Right ventricle myocardium superior (tissue), 1 donor: ENCODE measurements around the gene PPP6R2. TPM values are rescaled to one million over a fixed set of nuclear protein-coding genes. Genes with fewer than 3 reads are reported as not detected.

Source experiments
- ATAC-seq: fragments of 200-7000 bp; cut with Tn5 transposase; one replicate; pipeline ENCODE4 v1.9.1; 2020; ENCODE audit warnings: mild to moderate bottlenecking; ENCODE audit not compliant: poor library complexity
- DNase-seq: peaks from one replicate; pipeline ENCODE4 v3.0.0-alpha.2; 2020
- intact Hi-C: fragments of 100-400 bp; cut with DNase I; formaldehyde crosslinking; loops from one replicate; pipeline ENCODE4 v1.11.2; 2022
- total RNA-seq: library from RNA; stranded (reverse); fragmentation: NEBNext Ultra II Directional; extraction: Animal tissue kit (Norgen Biotek cat#: 25700); gene quantifications from one replicate; pipeline ENCODE4 v1.2.1, GENCODE V29; 2021
- donor health status: DM: no; HTN: yes; CAD: no; lungs with severe emphysema.

Gene PPP6R2
- total RNA-seq, 1 donor from 2014 or later, result 40.4 TPM

- DNase-seq (peak; percentile 30), ATAC-seq (no peak)
- intact Hi-C loops, result no loop called here
Observed at GRCh38 chr22:50436015-50436830, 93.1 kb downstream of the PPP6R2 start.

- DNase-seq (peak; percentile 19), ATAC-seq (no peak)
- intact Hi-C loops, result no loop called here
Observed at GRCh38 chr22:50436841-50437341, 93.8 kb downstream of the PPP6R2 start.

DNA sequence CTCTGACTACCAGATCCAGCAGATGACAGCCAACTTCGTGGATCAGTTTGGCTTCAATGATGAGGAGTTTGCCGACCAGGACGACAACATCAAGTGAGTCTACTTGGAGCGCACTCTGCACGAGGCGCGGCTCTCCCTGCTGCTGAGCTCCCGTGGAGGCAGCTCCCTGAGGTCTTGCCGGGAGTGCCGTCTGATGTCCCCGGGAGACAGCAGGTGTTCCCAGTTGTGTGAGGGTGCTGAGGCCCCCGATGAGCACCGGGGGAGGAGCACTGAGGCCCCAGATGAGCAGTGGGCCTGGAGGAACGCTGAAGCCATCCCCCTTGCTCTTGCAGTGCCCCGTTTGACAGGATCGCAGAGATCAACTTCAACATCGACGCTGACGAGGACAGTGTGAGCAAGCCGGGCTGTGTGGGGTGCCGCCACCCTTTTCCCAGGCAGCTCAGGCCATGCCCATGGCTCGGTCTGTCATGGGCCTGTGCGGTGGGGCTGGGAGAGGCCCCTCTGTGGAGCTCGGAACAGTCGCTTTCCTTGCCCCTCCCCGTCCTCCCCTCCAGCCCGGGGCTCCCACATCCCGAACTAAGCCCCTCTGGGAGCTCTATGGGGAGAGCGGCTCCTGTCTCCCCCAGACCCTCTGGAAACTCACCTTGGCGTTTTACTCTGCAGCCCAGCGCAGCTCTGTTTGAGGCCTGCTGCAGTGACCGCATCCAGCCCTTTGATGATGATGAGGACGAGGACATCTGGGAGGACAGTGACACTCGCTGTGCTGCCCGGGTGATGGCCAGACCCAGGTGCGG is 94.6 kb downstream of the PPP6R2 start:
- ATAC-seq (no peak), DNase-seq (peak; percentile 22)
- intact Hi-C loops, result no loop called here

DNA sequence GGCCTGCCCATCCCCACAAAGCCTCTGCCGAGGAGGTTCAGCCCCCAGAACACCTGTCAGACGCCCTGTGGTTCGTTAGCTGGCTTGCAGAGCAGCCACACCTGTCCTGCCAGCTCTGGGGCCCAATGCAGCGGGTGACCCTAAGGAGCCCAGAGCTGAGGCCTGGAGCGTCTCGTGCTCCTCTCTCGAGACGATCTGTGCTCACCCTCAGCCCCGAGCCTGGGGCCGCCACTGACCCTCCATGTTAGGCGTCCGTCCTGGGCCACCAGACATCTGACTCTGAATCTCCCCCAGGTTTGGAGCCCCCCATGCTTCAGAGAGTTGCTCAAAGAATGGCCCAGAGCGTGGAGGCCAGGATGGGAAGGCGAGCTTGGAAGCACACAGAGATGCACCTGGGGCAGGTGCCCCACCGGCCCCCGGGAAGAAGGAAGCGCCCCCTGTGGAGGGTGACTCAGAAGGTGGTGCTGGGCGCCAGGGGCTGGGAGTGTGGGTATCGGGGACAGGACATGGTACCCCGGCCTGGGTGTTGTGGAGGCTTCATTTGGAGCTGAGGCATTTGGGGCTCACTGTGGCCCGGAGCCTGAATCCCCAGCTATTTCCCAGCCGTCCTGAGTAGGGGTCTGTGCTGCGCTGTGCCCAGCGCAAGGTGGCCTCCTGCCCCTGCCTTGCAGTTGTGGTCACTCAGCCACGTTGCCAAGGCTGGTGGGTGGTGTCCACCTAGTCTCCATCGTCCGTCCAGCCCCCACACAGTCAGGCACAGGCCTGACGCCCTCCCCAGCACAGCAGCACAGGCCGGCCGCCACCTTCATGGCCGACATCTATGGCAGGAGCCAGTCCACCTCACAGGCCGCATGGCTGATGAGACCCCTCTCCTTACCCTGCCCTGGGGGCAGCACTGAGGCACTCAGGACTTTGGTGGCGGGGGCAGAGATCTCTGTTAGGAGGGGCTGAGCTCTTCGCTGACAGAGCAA is 95.5 kb downstream of the PPP6R2 start:
- ATAC-seq, result no peak
- intact Hi-C loops, result no loop called here
- DNase-seq, result peak; percentile 24

GRCh38 chr22:50439314-50439870 is 96.3 kb downstream of the PPP6R2 start:
- intact Hi-C loops, result no loop called here
- DNase-seq (peak; percentile 30), ATAC-seq (no peak)

DNA sequence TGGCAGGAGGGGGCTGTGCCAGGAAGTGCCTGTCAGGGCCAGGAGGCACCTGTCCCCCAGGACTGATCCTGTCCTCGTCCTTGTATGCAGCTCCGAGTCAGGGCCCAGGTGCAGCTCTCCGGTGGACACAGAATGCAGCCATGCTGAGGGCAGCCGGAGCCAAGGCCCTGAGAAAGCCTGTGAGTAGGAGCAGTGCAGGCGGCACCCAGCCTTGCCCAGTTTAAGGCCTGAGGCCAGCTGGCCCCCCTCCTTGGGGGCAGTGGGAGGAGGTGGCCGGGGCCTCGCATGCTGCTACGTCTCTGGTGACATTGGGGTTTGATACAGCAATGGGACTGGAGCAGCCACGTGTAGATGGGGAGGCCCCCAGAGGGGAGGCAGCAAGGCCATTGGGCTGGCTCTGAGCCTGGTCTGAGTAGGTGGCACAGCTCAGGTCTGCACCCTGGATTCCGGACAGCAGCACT is 96.8 kb downstream of the PPP6R2 start:
- no peak for ATAC-seq
- DNase-seq, result peak; percentile 24
- intact Hi-C loops, result no loop called here

GRCh38 chr22:50440544-50441249 is 97.6 kb downstream of the PPP6R2 start:
- intact Hi-C loops, result no loop called here
- DNase-seq, result no peak

DNA sequence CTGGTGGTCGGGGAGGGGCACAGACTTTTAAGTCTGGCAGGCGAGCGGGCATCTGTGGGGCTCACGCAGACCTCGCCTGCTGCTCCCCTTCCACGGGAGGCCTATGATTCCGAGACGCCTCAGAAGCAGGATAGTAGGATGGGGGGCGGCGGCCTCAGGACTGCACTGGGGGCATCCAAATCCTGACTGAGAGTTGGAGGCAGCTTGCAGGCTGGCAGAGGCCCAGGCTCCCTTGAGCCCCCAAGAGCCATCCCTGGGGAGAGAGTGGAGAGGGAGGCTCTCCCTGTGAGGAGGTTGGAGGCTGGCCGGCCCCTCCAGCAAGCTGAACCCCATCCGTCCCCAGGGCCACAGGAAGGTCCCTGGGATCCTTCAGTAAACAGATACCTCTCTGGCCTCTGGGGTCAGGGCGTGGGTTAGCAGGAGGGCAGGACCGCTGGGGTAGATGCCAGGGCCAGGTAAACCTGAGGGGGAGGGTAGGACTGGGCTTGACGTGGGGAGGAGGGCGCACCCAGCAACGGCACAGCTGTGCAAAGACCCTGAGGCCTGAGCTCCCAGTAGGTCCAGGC is 98.4 kb downstream of the PPP6R2 start:
- ATAC-seq, result no peak
- DNase-seq, result no peak
- intact Hi-C loops, result no loop called here

More at GRCh38 chr22:50440544-50441249, 97.6 kb downstream of the PPP6R2 start:
- ATAC-seq, result no peak

- DNase-seq, result no peak
- ATAC-seq, result no peak
- intact Hi-C loops, result no loop called here
Observed at GRCh38 chr22:50443197-50443596, 100.1 kb downstream of the PPP6R2 start.

GRCh38 chr22:50443801-50444625 is 100.9 kb downstream of the PPP6R2 start:
- intact Hi-C loops, result no loop called here
- DNase-seq (no peak), ATAC-seq (peak; percentile 3)

- intact Hi-C loops, result no loop called here
- no peak for ATAC-seq
- DNase-seq, result no peak
Observed at GRCh38 chr22:50444663-50445062, 101.5 kb downstream of the PPP6R2 start.

- DNase-seq, result no peak
- ATAC-seq, result peak; percentile 3
- intact Hi-C loops, result no loop called here
Observed at GRCh38 chr22:50445071-50445879, 102.1 kb downstream of the PPP6R2 start.

GRCh38 chr22:50445880-50446707 is 103.0 kb downstream of the PPP6R2 start:
- ATAC-seq (no peak), DNase-seq (no peak)
- intact Hi-C loops, result no loop called here

DNA sequence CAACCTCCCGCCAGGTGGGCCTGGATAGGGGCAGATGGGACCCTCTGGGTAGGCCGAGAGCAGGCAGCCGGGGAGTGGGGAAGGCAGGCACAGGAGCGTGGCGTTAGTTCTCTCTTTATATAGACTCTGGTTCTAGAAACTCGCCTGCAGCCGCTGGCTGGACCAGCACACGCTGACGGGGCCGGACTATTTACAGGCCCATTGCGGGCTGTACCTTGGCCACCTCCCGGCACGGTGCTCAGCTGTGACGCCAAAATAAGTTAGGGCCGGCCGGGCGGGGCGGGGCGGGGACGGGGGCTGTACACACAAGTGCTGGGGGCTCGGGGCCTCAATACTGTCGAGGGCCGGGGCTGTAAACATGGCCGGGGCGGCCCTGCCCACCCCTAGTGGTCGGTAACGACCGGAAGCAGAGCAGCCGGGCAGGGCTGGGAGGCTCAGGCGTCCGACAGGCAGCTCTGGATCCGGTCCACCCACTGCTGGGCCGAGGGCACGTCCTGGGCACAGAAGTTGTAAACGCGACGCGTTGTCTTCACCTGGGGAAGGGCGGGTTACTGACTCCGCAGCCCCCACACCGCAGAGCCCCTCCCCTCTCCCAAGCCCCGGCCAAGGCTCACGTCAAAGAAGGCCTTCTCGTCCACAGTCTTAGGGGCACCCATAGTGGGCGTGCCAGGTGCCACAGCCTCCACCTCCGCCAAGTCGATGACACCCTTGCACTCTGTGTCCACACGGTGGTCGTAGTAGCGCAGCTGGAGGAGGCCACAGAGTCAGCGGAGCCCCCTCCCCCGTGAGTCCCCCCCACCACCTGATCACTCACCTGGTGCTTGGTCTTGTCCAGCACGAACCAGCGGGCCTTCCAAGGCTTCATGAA is 103.8 kb downstream of the PPP6R2 start:
- ATAC-seq (no peak), DNase-seq (no peak)

More for the DNA sequence above, 103.8 kb downstream of the PPP6R2 start:
- intact Hi-C loops, result no loop called here
